Measurements from ENCODE around the gene TPD52L1. TPM values are rescaled to one million over a fixed set of nuclear protein-coding genes. Genes with fewer than 3 reads are reported as not detected.

TPD52L1 gene
- total and polyA plus RNA-seq, 2 donors (not counting 3 experiments of a cell fraction or from before 2014, with no cell fraction given) = 0.29 to 0.37 TPM

GRCh38 chr6:125107048-125107447 lies 46.5 kb upstream of the TPD52L1 start:
- Histone ChIP-seq H3K4me2 (ENCODE audit: insufficient read depth, low read length) (no peak overlapping the region), H3K36me3 (ENCODE audit: control insufficient read depth in 2 of 2, extremely low read depth in 1 of 2, insufficient read depth in 2 of 2, low read length in 2 of 2) (no peaks in the 10 kb centered on the region), H3K4me3 (replicated peaks in 1 of 3; ENCODE audit: insufficient read depth in 1 of 3, low read depth in 1 of 3, low read length in 3 of 3) (no peak overlapping the region), H3K79me2 (ENCODE audit: control insufficient read depth, insufficient read depth, low read length) (no peaks in the 10 kb centered on the region), H3K27ac (ENCODE audit: insufficient read depth, low read depth, low read length) (no peak overlapping the region), H3K9me3 (replicated peaks; ENCODE audit: control insufficient read depth, insufficient read depth, low read length) (peaks cover 3% of the 10 kb centered on the region), H3K4me1 (ENCODE audit: control insufficient read depth, extremely low read depth, insufficient read depth, low read length) (peaks cover 18% of the 10 kb centered on the region), H3K9ac (replicated peaks; ENCODE audit: extremely low read depth, insufficient read depth, low read length) (no peak overlapping the region), H4K20me1 (replicated peaks; ENCODE audit: control insufficient read depth, extremely low read depth, insufficient read depth, low read length) (no peaks in the 10 kb centered on the region), H3K27me3 (ENCODE audit: control insufficient read depth in 2 of 2, insufficient read depth in 2 of 2, low read length in 2 of 2) (no peaks in the 10 kb centered on the region), H2AFZ (ENCODE audit: low read depth, low read length) (no peak overlapping the region), H3K9me1 (replicated peaks; ENCODE audit: control insufficient read depth, extremely low read depth, insufficient read depth, low read length) (no peaks in the 10 kb centered on the region)
- no peak for DNase-seq (ENCODE audit: low read depth, low spot score)
- BruUV-seq (replicated peaks) = no TSS peak
- FAIRE-seq = no peak
- dilution Hi-C loops (cut with MboI; ENCODE audit: extremely low pct_ligation_motif_present, low sequenced_read_pairs) = loop anchor here (25.0 kb wide), 1 partner anchor 245 kb away; no protein-coding TSS in a partner anchor
- ChIA-PET CTCF (no interaction called here), POLR2A (no interaction called here)
- no peak for TF ChIP-seq JUN (IDR thresholded peaks at IDR 0.05; ENCODE audit: borderline replicate concordance, insufficient read depth, insufficient read length, low read depth)
- no peak for TF ChIP-seq EZH2 (IDR thresholded peaks at IDR 0.05; ENCODE audit: borderline replicate concordance, low read depth, low read length, severe bottlenecking)
- no peak for TF ChIP-seq POLR2A (IDR thresholded peaks at IDR 0.05; ENCODE audit: low read depth, low read length)
- TF ChIP-seq, protein P1, sequence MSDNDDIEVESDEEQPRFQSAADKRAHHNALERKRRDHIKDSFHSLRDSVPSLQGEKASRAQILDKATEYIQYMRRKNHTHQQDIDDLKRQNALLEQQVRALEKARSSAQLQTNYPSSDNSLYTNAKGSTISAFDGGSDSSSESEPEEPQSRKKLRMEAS (IDR thresholded peaks at IDR 0.05; ENCODE audit: insufficient read depth, insufficient read length) = no peak
- TF ChIP-seq CTCF (IDR thresholded peaks at IDR 0.05; ENCODE audit: extremely low read depth in 1 of 2, insufficient read depth in 1 of 2, low read depth in 1 of 2, low read length in 2 of 2) = no peak
- intact Hi-C loops (cut with micrococcal nuclease) = no loop called here

DNA sequence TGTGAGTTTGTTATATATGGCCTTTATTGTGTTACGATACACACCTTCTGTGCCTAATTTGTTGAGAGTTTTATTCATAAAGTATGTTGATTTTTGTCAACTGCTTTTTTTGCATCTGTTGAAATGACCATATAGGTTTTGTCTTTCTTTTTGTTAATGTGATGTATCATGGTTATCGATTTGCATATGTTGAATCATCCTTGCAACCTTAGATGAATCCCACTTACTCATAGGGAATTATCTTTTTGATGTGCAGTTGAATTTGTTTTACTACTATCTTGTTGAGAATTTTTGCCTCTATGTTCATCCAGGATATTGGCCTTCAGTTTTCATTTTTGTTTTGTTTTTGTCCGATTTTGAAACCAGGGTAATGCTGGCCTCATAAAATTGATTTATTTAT lies 45.7 kb upstream of the TPD52L1 start:
- Histone ChIP-seq H3K4me1 (ENCODE audit: control insufficient read depth, extremely low read depth, insufficient read depth, low read length) (peaks cover 11% of the 10 kb centered on the region), H3K36me3 (ENCODE audit: control insufficient read depth in 2 of 2, extremely low read depth in 1 of 2, insufficient read depth in 2 of 2, low read length in 2 of 2) (no peaks in the 10 kb centered on the region), H3K9me1 (replicated peaks; ENCODE audit: control insufficient read depth, extremely low read depth, insufficient read depth, low read length) (no peaks in the 10 kb centered on the region), H3K9ac (replicated peaks; ENCODE audit: extremely low read depth, insufficient read depth, low read length) (no peak overlapping the region), H3K4me3 (replicated peaks in 1 of 3; ENCODE audit: insufficient read depth in 1 of 3, low read depth in 1 of 3, low read length in 3 of 3) (no peak overlapping the region), H3K27me3 (ENCODE audit: control insufficient read depth in 2 of 2, insufficient read depth in 2 of 2, low read length in 2 of 2) (no peaks in the 10 kb centered on the region), H3K27ac (ENCODE audit: insufficient read depth, low read depth, low read length) (no peak overlapping the region), H2AFZ (ENCODE audit: low read depth, low read length) (no peak overlapping the region), H3K79me2 (ENCODE audit: control insufficient read depth, insufficient read depth, low read length) (no peaks in the 10 kb centered on the region), H3K4me2 (ENCODE audit: insufficient read depth, low read length) (no peak overlapping the region), H4K20me1 (replicated peaks; ENCODE audit: control insufficient read depth, extremely low read depth, insufficient read depth, low read length) (no peaks in the 10 kb centered on the region), H3K9me3 (replicated peaks; ENCODE audit: control insufficient read depth, insufficient read depth, low read length) (peaks cover 3% of the 10 kb centered on the region)
- dilution Hi-C loops (cut with MboI; ENCODE audit: extremely low pct_ligation_motif_present, low sequenced_read_pairs) = loop anchor here (25.0 kb wide), 1 partner anchor 246 kb away; no protein-coding TSS in a partner anchor
- no peak for TF ChIP-seq POLR2AphosphoS5 (IDR thresholded peaks at IDR 0.05; ENCODE audit: insufficient read depth, low read depth, low read length)
- TF ChIP-seq EZH2 (IDR thresholded peaks at IDR 0.05; ENCODE audit: borderline replicate concordance, low read depth, low read length, severe bottlenecking) = no peak
- TF ChIP-seq, protein P1 (IDR thresholded peaks at IDR 0.05; ENCODE audit: insufficient read depth, insufficient read length) = no peak
- TF ChIP-seq POLR2A (IDR thresholded peaks at IDR 0.05; ENCODE audit: low read depth, low read length) = no peak
- ChIA-PET CTCF (no interaction called here), POLR2A (no interaction called here)
- FAIRE-seq (no peak), DNase-seq (ENCODE audit: low read depth, low spot score) (no peak)
- no TSS peak for BruUV-seq (replicated peaks)
- intact Hi-C loops (cut with micrococcal nuclease) = no loop called here

Measured in endothelial cell of umbilical vein (primary cell).